ENCODE measurements around the gene ADGRD1.

ADGRD1 gene

DNA sequence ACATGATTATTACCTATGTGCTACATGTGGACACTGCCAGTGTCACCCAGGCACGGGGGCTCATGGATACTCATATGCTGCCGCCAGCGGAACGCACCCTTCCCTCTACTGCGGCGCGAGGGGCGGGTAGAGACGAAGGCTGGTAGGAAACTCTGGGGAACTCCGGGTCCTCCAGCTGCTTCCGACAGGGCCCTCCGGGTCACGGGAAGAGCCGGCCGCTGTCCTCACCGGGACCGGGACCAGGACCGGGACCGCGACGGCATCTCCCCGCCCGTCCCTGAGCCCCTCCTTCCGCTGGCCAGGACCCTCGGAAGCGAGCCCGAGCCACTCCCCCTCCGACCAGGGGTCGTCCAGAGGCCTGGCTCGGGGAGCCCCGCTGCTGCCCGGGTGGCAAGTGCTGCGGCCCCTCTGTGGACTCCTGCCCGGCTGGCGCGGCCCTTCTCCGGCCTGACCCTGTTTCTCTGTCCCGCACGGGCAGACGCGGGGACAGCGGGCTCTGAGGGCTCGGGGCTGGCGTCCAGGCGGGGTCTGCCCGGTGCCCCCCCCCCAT lies 209.6 kb downstream of the ADGRD1 start:
- peak overlapping the region; percentile 67; the same call in 1 of the 2 replicates for H3K4me3 ChIP-seq (ENCODE audit: low read length)
- TF ChIP-seq ZNF274 (IDR thresholded peaks at IDR 0.05; ENCODE audit: low read depth, low read length), result no peak

GRCh38 chr12:131164096-131164872 lies 210.6 kb downstream of the ADGRD1 start:
- TF ChIP-seq ZNF274 (IDR thresholded peaks at IDR 0.05; ENCODE audit: low read depth, low read length), result no peak

DNA sequence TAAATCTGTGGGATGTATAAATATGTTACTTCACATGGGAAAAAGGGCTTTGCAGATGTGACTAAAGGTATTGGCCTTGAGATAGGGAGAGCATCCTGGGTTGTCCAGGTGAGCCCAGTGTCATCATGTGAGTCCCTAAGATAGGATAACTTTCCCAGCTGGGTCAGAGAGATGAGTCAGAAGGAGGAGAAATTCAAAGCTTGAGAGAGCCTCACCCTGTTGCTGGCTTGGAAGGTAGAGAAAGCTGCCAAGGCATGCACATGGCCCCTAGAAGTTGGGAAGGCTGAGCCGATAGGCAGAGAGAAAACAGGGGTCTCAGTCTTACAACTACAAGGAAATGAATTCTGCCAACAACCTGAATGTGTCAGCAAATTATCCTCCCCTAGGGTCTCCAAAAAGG lies 213.0 kb downstream of the ADGRD1 start:
- no peak for TF ChIP-seq ZNF274 (IDR thresholded peaks at IDR 0.05; ENCODE audit: low read depth, low read length)
- H3K4me3 ChIP-seq (ENCODE audit: low read length), result no peak overlapping the region

More at GRCh38 chr12:131164096-131164872, 210.6 kb downstream of the ADGRD1 start:
- H3K4me3 ChIP-seq (ENCODE audit: low read length), result peak overlapping the region; percentile 67; the same call in 1 of the 2 replicates

- no peak for TF ChIP-seq ZNF274 (IDR thresholded peaks at IDR 0.05; ENCODE audit: low read depth, low read length)
- H3K4me3 ChIP-seq (ENCODE audit: low read length), result no peak overlapping the region
Observed at GRCh38 chr12:131167334-131167733, 213.6 kb downstream of the ADGRD1 start.

DNA sequence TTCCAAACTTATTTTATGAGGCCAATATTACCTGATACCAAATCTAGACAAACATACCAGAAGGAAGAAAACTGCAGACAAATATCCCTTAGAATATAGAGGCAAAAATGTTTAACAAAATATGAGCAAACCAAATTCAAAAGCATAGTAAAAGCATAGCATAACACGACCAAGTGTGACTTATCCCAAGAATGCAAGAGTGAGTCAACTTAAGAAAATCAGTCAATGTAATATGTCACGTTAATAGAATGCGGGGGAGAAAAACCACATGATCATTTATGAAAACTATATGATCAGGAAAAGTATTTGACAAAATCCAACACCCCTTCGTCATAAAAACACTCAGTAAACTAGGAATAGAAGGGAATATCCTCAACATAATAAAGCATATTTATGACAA lies 217.3 kb downstream of the ADGRD1 start:
- H3K4me3 ChIP-seq (ENCODE audit: low read length), result no peak overlapping the region
- TF ChIP-seq ZNF274 (IDR thresholded peaks at IDR 0.05; ENCODE audit: low read depth, low read length), result no peak

- TF ChIP-seq ZNF274 (IDR thresholded peaks at IDR 0.05; ENCODE audit: low read depth, low read length), result no peak
Observed at GRCh38 chr12:131174901-131175300, 221.2 kb downstream of the ADGRD1 start.

DNA sequence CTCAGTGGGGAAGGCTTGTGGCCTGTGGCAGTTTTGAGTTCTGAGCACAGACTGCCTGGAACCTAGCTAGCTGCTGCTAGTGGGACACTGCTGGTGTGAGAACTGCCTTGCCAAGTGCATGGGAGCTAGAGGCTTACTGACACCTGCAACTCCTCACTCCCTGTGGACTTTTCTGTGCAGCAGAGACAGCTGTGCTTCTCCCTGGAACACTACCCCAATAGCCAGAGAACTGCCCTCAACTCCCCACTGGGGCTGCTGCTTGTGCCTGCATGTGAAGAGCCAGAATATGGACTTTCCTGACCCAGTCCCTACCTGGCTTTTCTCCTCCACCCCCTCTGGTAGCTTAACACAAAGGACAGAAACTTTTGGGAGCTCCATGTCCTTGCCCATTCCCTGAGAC lies 222.6 kb downstream of the ADGRD1 start:
- H3K4me3 ChIP-seq (ENCODE audit: low read length), result no peak overlapping the region
- TF ChIP-seq ZNF274 (IDR thresholded peaks at IDR 0.05; ENCODE audit: low read depth, low read length), result no peak

More at GRCh38 chr12:131174901-131175300, 221.2 kb downstream of the ADGRD1 start:
- H3K4me3 ChIP-seq (ENCODE audit: low read length), result no peak overlapping the region

DNA sequence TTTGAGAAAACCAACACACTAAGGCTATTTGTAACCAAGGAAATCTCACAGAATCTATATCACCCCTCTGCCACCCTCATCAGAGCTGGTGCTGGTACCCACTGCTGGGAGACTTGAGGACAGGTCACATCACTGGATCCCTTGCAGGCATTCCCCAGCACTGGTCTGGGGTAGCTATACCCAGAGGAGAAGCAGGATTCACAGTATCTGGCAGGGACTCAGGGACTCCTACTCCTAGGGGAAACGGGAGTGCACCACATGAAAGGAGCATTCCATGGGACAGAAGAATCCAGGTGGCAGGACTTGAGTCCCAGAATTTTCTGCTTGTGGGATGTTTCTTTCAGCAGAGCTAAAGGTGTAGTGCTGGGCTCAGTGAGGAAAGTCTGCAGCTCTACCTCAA lies 223.2 kb downstream of the ADGRD1 start:
- no peak overlapping the region for H3K4me3 ChIP-seq (ENCODE audit: low read length)
- TF ChIP-seq ZNF274 (IDR thresholded peaks at IDR 0.05; ENCODE audit: low read depth, low read length), result no peak

DNA sequence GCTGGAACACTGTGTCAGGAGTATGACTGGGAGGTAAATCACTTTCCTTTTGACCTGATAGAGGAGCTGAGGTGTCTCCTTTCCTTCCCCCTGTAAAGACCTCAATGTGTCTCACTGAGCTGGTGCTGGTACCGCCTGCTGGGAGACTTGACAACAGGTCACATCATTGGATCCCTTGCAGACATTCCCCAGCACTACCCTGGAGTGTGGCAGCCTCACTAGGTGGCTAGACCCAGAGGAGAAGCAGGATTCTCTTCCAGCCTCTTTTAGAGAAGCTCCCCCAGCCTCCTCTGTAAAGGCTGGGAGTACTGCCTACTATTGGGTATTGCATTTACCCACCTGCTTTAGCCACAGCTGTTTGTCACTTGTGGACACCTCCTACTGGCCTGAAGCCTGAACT lies 223.9 kb downstream of the ADGRD1 start:
- no peak for TF ChIP-seq ZNF274 (IDR thresholded peaks at IDR 0.05; ENCODE audit: low read depth, low read length)
- no peak overlapping the region for H3K4me3 ChIP-seq (ENCODE audit: low read length)

DNA sequence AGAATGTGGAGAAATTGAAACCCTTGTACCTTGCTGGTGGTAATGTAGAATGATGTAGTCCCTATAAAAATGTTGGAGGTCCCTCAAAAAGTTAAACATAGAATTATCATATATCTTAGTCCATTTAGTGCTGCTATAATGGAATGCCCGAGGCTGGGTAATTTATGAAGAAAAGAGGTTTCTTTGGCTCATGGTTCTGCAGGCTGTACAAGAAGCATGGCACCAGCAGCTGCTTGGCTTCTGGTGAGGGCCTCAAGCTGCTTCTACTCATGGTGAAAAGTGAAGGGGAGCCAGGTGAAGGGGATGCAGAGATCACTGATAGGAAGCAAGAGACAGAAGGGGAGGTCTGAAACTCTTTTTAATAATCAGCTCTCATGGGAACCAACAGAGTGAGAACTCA lies 233.9 kb downstream of the ADGRD1 start:
- TF ChIP-seq ZNF274 (IDR thresholded peaks at IDR 0.05; ENCODE audit: low read depth, low read length), result no peak
- no peak overlapping the region for H3K4me3 ChIP-seq (ENCODE audit: low read length)

DNA sequence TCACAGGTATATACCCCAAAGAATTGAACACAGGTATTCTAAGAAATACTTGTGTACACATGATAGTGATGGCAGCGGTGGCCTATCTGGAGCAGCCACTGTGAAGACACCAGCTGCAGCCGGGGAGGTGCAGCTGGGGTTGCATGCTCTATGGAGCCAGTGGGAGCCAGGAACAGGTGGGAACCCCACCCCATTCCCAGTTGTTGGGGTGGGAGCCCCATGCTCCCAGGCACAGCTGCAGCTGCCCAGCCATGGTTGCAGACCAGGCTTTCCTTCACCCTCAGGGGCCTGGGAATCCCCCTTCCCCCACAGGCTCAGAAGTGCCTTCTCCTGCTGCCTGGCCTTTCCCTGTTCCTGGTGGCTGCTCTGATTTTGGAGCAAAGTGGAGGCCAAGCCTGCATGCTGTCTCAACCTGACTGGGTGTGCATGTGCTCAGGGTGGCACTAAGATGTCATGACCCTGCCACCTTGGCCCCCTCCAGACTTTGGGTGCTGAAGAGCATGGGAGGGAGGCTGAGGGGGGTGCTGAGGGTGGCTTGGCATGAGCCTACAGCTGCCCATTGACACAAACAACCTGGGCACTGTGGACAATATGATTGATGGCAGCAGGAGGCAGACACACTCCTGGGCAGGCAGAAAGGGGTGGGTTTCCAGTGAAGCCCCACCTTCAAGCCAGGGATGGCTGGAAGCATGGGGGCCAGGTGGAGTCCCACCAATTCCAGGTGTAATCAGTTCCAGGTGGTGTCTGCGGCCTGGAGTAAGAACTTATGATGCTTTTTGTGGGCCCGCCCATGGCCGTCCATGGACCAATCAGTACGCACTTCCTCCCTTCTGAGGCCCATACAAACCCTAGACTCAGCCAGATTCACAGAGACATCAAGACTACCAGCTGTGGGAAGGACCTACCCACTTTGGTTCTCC lies 234.7 kb downstream of the ADGRD1 start:
- H3K4me3 ChIP-seq (ENCODE audit: low read length), result no peak overlapping the region
- no peak for TF ChIP-seq ZNF274 (IDR thresholded peaks at IDR 0.05; ENCODE audit: low read depth, low read length)

DNA sequence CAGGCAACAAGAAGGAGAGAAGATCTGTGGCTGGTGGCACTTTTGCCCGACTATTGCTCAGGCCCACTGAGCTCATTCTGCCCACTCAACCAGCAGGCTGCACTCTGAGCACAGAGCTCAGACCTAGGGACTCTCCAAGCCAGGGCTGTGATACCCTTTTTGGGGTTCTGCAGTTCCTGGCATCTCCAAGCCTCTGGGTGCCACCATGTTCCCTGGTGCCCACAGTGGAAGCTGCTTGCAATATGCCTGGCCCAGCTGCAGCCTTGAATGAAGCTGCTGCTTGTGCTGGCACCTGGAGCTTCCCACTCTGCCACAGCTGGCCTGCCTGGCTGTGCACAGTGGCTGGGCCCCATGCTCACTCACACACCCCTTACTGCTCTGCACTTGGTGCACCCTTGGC lies 236.1 kb downstream of the ADGRD1 start:
- no peak overlapping the region for H3K4me3 ChIP-seq (ENCODE audit: low read length)
- no peak for TF ChIP-seq ZNF274 (IDR thresholded peaks at IDR 0.05; ENCODE audit: low read depth, low read length)

- no peak for TF ChIP-seq ZNF274 (IDR thresholded peaks at IDR 0.05; ENCODE audit: low read depth, low read length)
- no peak overlapping the region for H3K4me3 ChIP-seq (ENCODE audit: low read length)
Observed at GRCh38 chr12:131190965-131191364, 237.3 kb downstream of the ADGRD1 start.
